Cortex of kidney (tissue), 1 donor: ENCODE results near the gene ASF1B.

Source experiments
- DNase-seq: peaks from one replicate; lab custom pipeline; 2025; lab: John Stamatoyannopoulos, UW

Gene ASF1B

DNA sequence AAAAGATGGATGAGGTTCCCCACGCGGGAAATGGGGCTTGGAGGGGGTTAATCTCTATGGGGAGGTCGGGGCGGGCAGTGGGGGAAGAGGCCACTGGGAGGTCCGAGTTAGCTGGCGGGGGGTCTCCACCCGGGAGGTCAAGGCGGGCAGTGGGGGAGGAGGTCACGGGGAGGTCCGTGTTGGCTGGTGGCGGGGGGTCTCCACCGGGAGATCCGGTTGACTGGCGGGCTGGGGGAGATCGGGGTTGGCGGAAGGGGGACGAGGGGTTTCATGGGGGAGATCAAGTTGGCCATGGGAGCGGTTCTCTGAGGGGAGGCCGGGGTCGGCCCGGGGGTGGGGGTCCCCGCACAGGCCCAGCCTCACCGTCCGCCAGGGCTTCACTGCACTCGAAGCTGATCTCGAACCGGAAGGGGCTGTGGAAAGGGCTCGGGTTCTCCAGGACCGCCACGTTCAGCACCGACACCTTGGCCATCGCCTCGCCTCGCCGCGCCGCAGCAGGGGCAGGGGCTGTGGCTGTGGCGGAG lies 342 bp downstream of the ASF1B start:
- no peak for DNase-seq

GRCh38 chr19:14135355-14135754 lies 1.0 kb downstream of the ASF1B start:
- no peak for DNase-seq

DNA sequence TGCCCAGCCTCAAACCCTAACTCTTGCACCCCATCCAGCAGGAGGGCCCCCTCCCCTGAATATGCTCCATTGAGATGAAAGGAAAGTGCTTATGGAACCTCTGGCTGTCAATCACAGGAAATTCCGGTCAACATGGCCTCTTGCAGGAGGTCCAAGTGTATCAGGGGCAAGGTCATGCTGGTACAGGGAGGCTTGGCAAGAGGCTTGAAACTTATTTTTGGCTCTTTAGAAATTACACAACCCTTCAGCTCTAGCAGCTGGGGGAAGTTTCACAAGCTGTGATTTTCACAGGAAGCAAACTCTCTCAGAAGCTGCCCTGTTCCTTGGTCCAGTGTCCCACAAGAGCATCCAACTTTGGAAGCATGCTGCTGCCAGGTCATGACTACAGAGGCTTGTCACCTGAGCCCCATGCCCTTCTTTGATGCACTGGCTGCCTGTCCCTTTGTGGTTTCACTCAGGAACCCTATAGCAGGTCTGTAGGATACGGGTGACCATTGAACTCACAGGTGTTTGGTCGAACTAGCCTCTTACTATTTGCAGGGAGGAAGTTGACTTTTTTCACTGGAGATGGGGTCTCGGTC lies 8.4 kb downstream of the ASF1B start:
- no peak for DNase-seq

- no peak for DNase-seq
Observed at GRCh38 chr19:14127176-14127575, 9.2 kb downstream of the ASF1B start.

DNA sequence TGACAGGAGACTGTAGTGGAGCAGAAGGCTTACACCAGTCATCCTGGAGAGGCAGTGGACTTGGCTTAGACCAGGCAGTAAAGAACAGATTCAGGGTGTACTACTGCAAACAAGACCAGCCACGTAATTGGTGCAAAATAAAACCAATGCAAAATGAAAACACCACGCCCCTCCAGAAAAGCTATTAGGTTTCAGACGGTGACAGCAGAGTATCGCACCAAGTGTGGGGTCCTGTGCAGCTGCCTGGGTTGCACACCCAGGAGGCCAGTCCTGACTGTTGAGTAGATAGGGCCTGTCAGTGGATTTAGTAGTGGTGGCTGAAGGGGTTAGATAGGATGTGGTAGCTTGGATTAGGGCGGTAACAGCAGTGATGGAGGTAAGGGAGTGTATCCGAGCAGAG lies 13.5 kb downstream of the ASF1B start:
- DNase-seq = no peak

DNA sequence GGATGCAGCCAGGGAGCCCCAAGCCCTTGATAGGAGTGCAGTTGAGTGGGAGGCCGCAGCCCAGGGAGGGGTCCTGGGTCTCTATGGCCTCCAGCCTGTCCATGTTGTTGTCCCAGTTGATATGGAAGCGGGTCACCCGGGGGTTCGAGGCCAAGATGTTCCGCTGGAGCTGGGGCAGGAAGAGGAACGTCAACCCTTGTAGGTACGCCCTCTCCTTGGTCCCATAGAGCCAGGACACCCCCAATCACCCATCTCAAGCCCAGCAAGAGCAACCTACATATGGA lies 15.9 kb downstream of the ASF1B start:
- no peak for DNase-seq

- no peak for DNase-seq
Observed at GRCh38 chr19:14119644-14120496, 16.5 kb downstream of the ASF1B start.

- DNase-seq = no peak
Observed at GRCh38 chr19:14119146-14119545, 17.2 kb downstream of the ASF1B start.

DNA sequence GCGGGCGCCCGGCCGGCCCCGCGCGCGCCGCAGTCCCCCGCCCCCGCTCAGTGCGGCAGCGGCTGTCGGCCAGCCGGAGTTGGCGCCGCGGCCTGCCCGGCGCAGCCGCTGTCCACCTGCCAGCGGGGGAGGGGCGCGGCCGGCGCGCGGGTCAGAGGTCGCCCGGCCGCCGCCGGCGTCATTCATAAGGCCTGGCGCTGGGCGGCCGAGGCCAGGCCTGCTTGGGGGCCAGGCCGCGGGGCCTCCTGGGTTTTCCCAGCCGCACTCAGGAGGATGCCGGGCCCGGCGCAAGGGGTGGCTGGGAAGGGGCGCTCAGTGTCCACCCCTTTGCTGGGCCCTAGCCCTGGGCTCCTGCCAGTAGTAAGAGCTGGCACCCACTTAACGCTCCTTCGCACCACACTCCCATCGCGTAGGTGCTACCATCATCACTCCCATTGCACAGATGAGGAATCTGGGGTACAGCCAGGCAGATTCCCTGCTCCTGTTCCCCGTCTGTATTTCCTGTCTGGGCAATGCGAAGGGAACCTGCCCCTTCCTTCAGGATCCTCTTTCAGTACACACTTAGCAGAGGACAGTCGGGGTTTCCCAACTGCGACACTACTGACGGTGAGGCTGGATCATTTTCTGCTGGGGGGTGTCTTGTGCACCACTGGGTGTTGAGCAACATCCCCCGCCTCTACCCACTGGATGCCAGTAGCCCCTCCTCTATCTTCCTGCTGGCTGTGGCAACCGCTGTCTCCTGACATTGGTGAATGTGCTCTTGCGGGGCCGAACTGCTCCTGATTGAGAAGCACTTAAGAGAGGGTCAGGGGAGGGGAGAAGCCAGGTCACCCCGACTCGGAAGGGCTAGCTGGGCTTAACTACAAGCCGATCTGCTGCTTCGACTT lies 18.0 kb downstream of the ASF1B start:
- no peak for DNase-seq

GRCh38 chr19:14117668-14118164 lies 18.7 kb downstream of the ASF1B start, which contains the start of gene PRKACA:
Gene PRKACA (minus strand): TSS chr19:14117762. CDS start chr19:14117547, 215 bp downstream.
- DNase-seq = peak; percentile 87

DNA sequence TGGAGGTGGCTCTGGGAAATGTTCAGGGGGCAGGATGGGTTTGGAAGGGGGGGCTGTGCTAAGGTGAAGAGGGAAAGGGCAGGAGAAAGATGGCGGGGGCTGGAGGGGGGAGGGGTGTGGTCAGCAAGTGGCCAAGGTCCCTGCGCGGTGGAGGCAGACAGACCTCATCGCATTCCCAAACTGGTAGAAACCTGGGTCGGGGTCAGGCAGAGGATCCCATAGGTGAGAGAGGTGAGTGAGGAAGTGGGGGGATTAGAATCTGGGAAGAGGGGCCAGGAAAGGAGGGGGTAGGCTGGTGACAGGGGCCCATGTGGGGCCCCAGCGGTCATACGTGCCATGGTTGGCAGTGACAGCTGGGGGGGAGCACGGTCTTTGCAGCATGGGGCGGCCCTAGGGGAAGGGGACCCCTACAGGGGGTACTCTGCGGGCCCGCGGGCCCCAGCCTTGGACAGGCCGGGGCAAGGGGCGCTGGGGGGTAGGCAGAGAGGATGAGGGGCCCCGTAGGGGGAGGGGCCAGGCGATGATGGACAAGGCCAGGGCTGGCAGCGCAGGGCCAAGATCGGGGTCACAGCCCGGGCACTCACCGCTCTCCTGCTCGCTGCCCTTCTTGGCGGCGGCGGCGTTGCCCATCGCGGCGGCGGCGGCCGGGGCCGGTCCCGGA lies 19.3 kb downstream of the ASF1B start:
- no peak for DNase-seq

GRCh38 chr19:14116525-14116917 lies 19.9 kb downstream of the ASF1B start:
- no peak for DNase-seq

- DNase-seq = no peak
Observed at GRCh38 chr19:14115756-14116155, 20.6 kb downstream of the ASF1B start.

DNA sequence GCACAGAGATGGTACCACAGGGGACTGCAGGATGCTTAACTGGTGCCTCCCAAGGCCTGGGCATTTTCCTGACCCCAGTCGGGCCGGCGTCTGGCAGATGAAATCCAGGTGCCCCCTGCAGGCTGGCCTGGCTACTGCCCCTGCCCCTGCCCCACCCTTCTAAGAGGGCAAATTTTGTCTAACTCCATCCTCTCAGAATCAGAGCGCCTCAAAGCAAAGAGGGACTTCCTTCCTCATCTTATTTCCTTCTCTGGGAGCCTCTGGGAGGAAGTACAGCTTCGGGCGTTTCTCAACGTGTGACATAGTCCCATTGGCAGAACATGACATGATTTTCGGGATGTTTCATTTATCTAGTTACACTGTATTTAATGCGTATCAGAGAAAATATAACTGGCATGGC lies 21.5 kb downstream of the ASF1B start:
- DNase-seq = no peak

GRCh38 chr19:14114439-14114838 lies 21.9 kb downstream of the ASF1B start:
- DNase-seq = no peak

DNA sequence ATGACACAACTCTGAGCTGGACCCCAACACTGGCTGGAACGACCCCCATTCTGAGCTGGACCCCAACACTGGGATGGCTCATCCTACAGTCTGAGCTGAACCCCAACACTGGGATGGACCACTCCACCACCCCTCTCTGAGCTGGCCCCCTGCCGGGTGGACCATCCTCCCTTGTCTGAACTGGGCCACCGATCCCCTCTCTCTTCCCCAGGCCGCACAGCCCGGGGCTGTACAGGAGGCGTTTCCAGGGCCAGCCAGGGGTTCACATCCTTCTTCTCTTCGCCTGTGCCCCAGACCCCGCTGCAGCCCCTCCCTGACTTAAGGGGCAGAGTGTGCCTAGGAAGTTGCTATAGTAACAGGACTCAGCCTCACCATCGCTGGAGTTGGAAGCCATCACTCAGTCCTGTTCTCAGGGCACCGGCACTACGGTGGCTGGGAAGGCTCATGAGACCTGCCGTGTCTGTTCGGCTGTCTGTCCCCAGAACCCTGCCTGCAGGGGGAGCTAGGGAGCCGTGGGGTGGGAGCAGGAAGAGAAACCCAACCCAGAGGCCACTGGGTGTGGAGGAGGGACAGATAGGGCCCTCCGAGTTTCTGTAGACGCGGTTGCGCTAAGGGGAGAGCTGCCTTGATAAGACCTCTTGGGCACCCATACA lies 22.5 kb downstream of the ASF1B start:
- DNase-seq = no peak

DNA sequence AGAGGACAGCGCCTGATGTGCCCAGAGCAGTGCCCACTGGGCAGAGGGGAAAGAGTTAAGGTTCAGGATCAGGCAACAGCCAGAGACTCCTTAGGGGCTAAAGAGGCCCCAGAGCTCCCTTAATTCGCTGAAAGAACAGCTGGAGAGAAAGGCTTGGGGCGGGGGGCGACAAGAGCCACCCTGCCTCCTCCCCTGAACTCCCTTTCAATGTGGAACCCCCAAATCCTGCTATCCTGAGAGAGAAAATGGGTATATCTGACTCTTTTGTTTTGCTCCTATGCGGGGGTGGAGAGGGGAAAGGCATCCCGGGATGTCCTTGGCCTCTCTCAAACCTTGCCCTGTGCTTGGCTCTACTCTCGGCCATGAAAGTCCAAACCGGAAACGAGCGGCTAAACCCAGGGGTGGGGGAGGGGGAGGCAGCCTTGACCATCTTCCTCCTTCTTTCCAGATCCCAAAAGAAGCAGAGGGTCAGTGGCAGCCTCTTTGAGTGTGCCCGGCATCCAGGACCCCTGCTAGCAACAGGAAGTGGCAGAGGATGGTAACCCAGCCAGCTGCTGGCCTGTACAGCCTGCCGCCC lies 23.5 kb downstream of the ASF1B start:
- no peak for DNase-seq

DNA sequence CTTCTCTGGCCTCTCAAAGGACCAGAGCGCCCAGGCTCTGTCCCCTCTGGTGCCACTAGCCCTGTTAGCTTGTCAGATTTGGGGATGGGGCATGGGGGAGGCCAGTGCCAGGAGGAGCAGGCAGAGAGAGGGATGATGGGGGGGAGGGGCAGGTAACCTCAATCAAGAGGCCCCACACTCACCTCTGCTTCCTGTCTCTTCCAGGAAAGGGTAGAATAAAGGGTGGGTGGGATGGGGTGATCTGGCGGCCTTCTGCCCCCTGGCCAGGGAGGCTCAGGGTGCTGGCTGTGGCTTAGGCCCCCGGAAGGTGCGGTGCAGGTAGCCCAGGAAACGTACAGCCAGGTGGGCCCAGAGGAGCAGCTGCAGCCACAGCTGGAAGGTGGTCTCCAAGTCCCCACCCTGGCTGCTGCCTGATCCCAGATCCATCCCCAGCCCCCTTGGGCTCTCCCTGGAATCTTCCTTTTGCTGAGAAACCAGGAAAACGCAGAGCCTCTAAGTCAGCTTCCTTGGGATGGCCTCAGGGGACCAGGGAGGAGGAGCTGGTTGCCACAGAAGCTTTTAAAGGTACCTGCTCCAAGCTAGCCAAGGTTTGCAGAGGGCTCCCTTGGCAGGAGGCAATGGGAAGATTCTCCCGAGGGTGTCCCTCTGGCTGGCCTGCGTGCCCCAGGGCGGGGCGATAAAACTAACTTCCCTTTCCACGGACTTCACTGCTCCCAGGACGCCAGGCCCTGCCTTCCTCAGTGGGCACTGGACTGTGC lies 24.2 kb downstream of the ASF1B start:
- no peak for DNase-seq

DNA sequence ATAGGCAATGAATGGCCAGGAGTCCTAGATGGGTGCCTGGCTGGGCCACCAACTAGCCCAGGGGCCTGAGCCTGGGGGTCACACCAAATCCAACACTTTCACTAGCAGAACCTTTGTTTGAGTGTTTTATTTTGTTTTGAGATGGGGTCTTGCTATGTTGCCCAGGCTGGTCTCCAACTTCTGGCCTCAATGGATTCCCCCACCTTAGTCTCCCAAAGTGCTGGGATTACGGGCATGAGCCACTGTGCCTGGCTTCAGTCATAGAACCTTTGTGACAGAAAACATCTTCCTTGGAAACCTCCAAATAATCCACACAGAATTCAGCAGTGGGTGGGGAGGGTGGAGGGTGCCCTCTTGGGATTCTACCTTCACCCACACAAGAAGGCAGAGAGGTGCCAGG lies 24.9 kb downstream of the ASF1B start:
- DNase-seq = no peak

DNA sequence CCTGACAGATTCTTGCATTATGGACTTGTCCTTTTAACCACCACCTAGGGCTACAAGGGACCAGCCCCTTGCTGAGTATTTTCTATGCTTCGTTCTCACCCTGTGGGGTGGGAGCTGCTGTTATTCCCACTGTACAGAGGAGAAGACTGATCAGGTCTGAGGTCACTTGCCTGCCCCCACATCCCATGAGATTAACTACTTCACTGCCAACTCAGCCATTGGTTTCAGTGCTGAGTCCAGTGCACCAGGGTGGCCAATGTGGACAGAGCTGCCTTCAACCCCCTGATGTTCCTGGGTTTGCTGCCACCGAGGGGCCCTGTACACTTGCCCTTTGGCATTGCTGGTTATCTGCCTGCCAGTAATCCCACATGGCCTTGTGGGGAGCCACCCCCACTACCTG lies 25.7 kb downstream of the ASF1B start:
- no peak for DNase-seq
